Measurements from ENCODE around the gene PPIL1. TPM values are rescaled to one million over a fixed set of nuclear protein-coding genes. Genes with fewer than 3 reads are reported as not detected.

Gene PPIL1
- total RNA-seq, 1 donor from 2014 or later = 53.1 TPM

GRCh38 chr6:36848658-36849441 is 25.8 kb downstream of the PPIL1 start:
- TF ChIP-seq, protein P1, sequence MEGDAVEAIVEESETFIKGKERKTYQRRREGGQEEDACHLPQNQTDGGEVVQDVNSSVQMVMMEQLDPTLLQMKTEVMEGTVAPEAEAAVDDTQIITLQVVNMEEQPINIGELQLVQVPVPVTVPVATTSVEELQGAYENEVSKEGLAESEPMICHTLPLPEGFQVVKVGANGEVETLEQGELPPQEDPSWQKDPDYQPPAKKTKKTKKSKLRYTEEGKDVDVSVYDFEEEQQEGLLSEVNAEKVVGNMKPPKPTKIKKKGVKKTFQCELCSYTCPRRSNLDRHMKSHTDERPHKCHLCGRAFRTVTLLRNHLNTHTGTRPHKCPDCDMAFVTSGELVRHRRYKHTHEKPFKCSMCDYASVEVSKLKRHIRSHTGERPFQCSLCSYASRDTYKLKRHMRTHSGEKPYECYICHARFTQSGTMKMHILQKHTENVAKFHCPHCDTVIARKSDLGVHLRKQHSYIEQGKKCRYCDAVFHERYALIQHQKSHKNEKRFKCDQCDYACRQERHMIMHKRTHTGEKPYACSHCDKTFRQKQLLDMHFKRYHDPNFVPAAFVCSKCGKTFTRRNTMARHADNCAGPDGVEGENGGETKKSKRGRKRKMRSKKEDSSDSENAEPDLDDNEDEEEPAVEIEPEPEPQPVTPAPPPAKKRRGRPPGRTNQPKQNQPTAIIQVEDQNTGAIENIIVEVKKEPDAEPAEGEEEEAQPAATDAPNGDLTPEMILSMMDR (IDR thresholded peaks at IDR 0.05; ENCODE audit: unreplicated experiment) = no peak
- H3K4me3 Mint-ChIP-seq (ENCODE audit: low read depth) = peak overlapping the region; percentile 64
- no peaks in the 10 kb centered on the region for H3K9me3 Mint-ChIP-seq (ENCODE audit: low read depth)
- peak overlapping the region; percentile 86 for H3K27ac Mint-ChIP-seq
- DNase-seq (ENCODE audit: low spot score, unreplicated experiment) = peak; percentile 33
- H3K4me1 Mint-ChIP-seq (ENCODE audit: low read depth) = peaks cover 12% of the 10 kb centered on the region
- peaks cover 5% of the 10 kb centered on the region for H3K36me3 Mint-ChIP-seq (ENCODE audit: insufficient read depth)
- H3K27me3 Mint-ChIP-seq = peaks cover 43% of the 10 kb centered on the region

- Mint-ChIP-seq H3K4me3 (ENCODE audit: low read depth) (no peak overlapping the region), H3K4me1 (ENCODE audit: low read depth) (peaks cover 12% of the 10 kb centered on the region), H3K27ac (no peak overlapping the region), H3K36me3 (ENCODE audit: insufficient read depth) (no peaks in the 10 kb centered on the region), H3K27me3 (peaks cover 50% of the 10 kb centered on the region), H3K9me3 (ENCODE audit: low read depth) (no peaks in the 10 kb centered on the region)
- DNase-seq (ENCODE audit: low spot score, unreplicated experiment) = no peak
- TF ChIP-seq, protein P1 (IDR thresholded peaks at IDR 0.05; ENCODE audit: unreplicated experiment) = no peak
Measured at GRCh38 chr6:36847991-36848390, 26.6 kb downstream of the PPIL1 start.

DNA sequence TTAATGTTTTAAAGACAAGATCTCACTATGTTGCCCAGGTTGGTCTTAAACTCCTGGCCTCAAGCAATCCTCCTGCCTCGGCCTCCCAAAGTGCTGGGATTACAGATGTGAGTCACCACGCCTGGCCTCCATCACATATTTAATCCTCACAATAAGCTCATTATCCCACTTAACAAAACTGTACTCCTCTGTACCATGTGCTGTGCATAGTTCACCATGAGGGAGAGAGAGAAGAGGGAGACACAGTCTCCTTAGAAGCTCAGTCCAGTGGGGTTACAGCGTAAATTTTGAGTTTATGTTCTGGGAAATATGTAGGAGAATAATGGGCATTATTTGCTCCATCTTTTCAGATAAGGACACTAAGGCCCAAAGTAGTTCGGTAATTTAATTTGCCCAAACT is 27.5 kb downstream of the PPIL1 start:
- Mint-ChIP-seq H3K4me3 (ENCODE audit: low read depth) (no peak overlapping the region), H3K27me3 (peaks cover 57% of the 10 kb centered on the region), H3K4me1 (ENCODE audit: low read depth) (peaks cover 12% of the 10 kb centered on the region), H3K27ac (no peak overlapping the region), H3K36me3 (ENCODE audit: insufficient read depth) (no peaks in the 10 kb centered on the region), H3K9me3 (ENCODE audit: low read depth) (no peaks in the 10 kb centered on the region)
- TF ChIP-seq, protein P1 (IDR thresholded peaks at IDR 0.05; ENCODE audit: unreplicated experiment) = no peak
- no peak for DNase-seq (ENCODE audit: low spot score, unreplicated experiment)

- H3K36me3 Mint-ChIP-seq (ENCODE audit: insufficient read depth) = no peaks in the 10 kb centered on the region
- H3K9me3 Mint-ChIP-seq (ENCODE audit: low read depth) = no peaks in the 10 kb centered on the region
- peaks cover 71% of the 10 kb centered on the region for H3K27me3 Mint-ChIP-seq
- DNase-seq (ENCODE audit: low spot score, unreplicated experiment) = no peak
- H3K4me3 Mint-ChIP-seq (ENCODE audit: low read depth) = no peak overlapping the region
- peaks cover 18% of the 10 kb centered on the region for H3K4me1 Mint-ChIP-seq (ENCODE audit: low read depth)
- TF ChIP-seq, protein P1 (IDR thresholded peaks at IDR 0.05; ENCODE audit: unreplicated experiment) = no peak
- H3K27ac Mint-ChIP-seq = no peak overlapping the region
Measured at GRCh38 chr6:36845233-36845632, 29.4 kb downstream of the PPIL1 start.

GRCh38 chr6:36844232-36845170 is 30.1 kb downstream of the PPIL1 start:
- Mint-ChIP-seq H3K27me3 (peaks cover 71% of the 10 kb centered on the region), H3K9me3 (ENCODE audit: low read depth) (no peaks in the 10 kb centered on the region)
- TF ChIP-seq, protein P1 (IDR thresholded peaks at IDR 0.05; ENCODE audit: unreplicated experiment) = no peak

More at GRCh38 chr6:36844232-36845170, 30.1 kb downstream of the PPIL1 start:
- Mint-ChIP-seq H3K27ac (no peak overlapping the region), H3K36me3 (ENCODE audit: insufficient read depth) (no peaks in the 10 kb centered on the region), H3K4me3 (ENCODE audit: low read depth) (no peak overlapping the region), H3K4me1 (ENCODE audit: low read depth) (peaks cover 18% of the 10 kb centered on the region)
- DNase-seq (ENCODE audit: low spot score, unreplicated experiment) = no peak
